CD4-positive, alpha-beta T cell treated with Interleukin-15 for 1 hour (primary cell): ENCODE measurements around the gene C1QL3.

Source experiments
- DNase-seq: peaks from one replicate; pipeline ENCODE4 v3.0.0-alpha.2; 2020

Gene C1QL3

GRCh38 chr10:16491933-16492332 is 29.7 kb downstream of the C1QL3 start:
- no peak for DNase-seq

- DNase-seq, result no peak
These were observed 31.2 kb downstream of the C1QL3 start for GRCh38 chr10:16490511-16490910.

- DNase-seq, result no peak
These were observed 38.3 kb downstream of the C1QL3 start for GRCh38 chr10:16483241-16483917.

- DNase-seq, result no peak
These were observed 40.5 kb downstream of the C1QL3 start for GRCh38 chr10:16481052-16481728.

- no peak for DNase-seq
These were observed 42.9 kb downstream of the C1QL3 start for GRCh38 chr10:16478801-16479200.

GRCh38 chr10:16477757-16478156 is 43.9 kb downstream of the C1QL3 start:
- no peak for DNase-seq

GRCh38 chr10:16472828-16473227 is 48.9 kb downstream of the C1QL3 start:
- no peak for DNase-seq

- peak; percentile 20 for DNase-seq
These were observed 50.9 kb downstream of the C1QL3 start for GRCh38 chr10:16470747-16471146.

GRCh38 chr10:16466001-16466400 is 55.7 kb downstream of the C1QL3 start:
- DNase-seq, result no peak
